Spleen (tissue), 7 donors: ENCODE data around the gene PIM3.

Experiments used
- CTCF ChIP-seq, 11 experiments: fragments of 200-600 bp in 7 of 11; fragments of 450-650 bp in 4 of 11; sonication (generic) in 4 of 11; IDR thresholded peaks in 8 of 11; conservative IDR thresholded peaks in 3 of 11; 1 replicate in 7 of 11; 2 replicates in 4 of 11; pipeline versions ENCODE4 v1.4.0 to v1.8.0; 2016 to 2021; ENCODE audit warnings: antibody characterized with exemption in 11 of 11, inconsistent platforms in 4 of 11, mild to moderate bottlenecking in 1 of 11
- POLR2A ChIP-seq, 3 donors: fragments of 450-650 bp; IDR thresholded peaks; one replicate each; pipeline ENCODE4 v1.5.1; 2017; ENCODE audit warnings: antibody characterized with exemption in 3 of 3, mild to moderate bottlenecking in 1 of 3
- donor health status: DM: no; HTN: no; CAD: no; lungs with moderate emphysema.
- donor health status: DM: no; HTN: no; CAD: no.
- donor health status: DM: no; HTN: no; CAD: no.

GRCh38 chr22:49996518-49997250 lies 36.1 kb downstream of the PIM3 start:
- TF ChIP-seq CTCF (IDR thresholded peaks at IDR 0.05 in 8 of 11, conservative IDR thresholded peaks at IDR 0.05 in 3 of 11) (no peak), POLR2A (IDR thresholded peaks at IDR 0.05) (no peak)
